ENCODE results near the gene TIMM10B. TPM values are rescaled to one million over a fixed set of nuclear protein-coding genes. Genes with fewer than 3 reads are reported as not detected.

The TIMM10B gene
- total RNA-seq, 4 donors from 2014 or later = 37.1 to 66.6 (median 51.7) TPM

Other genes starting within 250 kb of the TIMM10B start
- gene FHIP1B, start 246.9 kb upstream of the TIMM10B start, total RNA-seq = 100 to 1,000 TPM in 1 of 4 donors, 10 to 100 TPM in 3; 30.4 to 144 (median 56.4) TPM
- gene CNGA4, start 242.4 kb upstream of the TIMM10B start, total RNA-seq = under 1 TPM in 1 of 4 donors, not detected in 3; 0.59 TPM
- not detected for gene CCKBR, start 221.7 kb upstream of the TIMM10B start, total RNA-seq
- 100 to 1,000 TPM; 270 to 598 (median 556) TPM for gene CAVIN3, start 161.0 kb upstream of the TIMM10B start, total RNA-seq
- 10 to 100 TPM; 23.1 to 39.8 (median 30.3) TPM for gene SMPD1, start 91.0 kb upstream of the TIMM10B start, total RNA-seq
- 10 to 100 TPM; 56.1 to 67.6 (median 62.8) TPM for gene APBB1, start 62.4 kb upstream of the TIMM10B start, total RNA-seq
- gene HPX, start 40.5 kb upstream of the TIMM10B start, total RNA-seq = 1 to 10 TPM; 1.0 to 7.5 (median 4.8) TPM
- 10 to 100 TPM; 25.6 to 47.7 (median 31.8) TPM for gene TRIM3, start 7.6 kb upstream of the TIMM10B start, total RNA-seq
- 10 to 100 TPM; 40.0 to 63.9 (median 49.7) TPM for gene ARFIP2, start 170 bp upstream of the TIMM10B start, total RNA-seq
- gene DNHD1, start 15.8 kb downstream of the TIMM10B start, total RNA-seq = 10 to 100 TPM; 17.2 to 27.3 (median 21.0) TPM
- gene RRP8, start 122.1 kb downstream of the TIMM10B start, total RNA-seq = 10 to 100 TPM; 13.9 to 34.1 (median 18.2) TPM
- gene ILK, start 122.3 kb downstream of the TIMM10B start, total RNA-seq = 100 to 1,000 TPM; 139 to 148 (median 140) TPM
- 100 to 1,000 TPM; 148 to 235 (median 155) TPM for gene TAF10, start 130.7 kb downstream of the TIMM10B start, total RNA-seq
- gene TPP1, start 137.9 kb downstream of the TIMM10B start, total RNA-seq = 10 to 100 TPM; 45.6 to 81.3 (median 58.0) TPM
- 10 to 100 TPM; 12.6 to 27.8 (median 20.1) TPM for gene DCHS1, start 174.3 kb downstream of the TIMM10B start, total RNA-seq
- 10 to 100 TPM; 17.3 to 24.6 (median 21.6) TPM for gene MRPL17, start 201.8 kb downstream of the TIMM10B start, total RNA-seq